DND-41 (cell line): ENCODE results near the gene PLEKHG2.

Experiments used
- ATAC-seq: fragments of 200-7000 bp; cut with Tn5 transposase; 3 replicates; pipeline ENCODE4 v1.9.1; 2021; ENCODE audit warnings: low read depth; ENCODE audit not compliant: insufficient read depth
- DNase-seq: peaks from one replicate; pipeline ENCODE4 v3.0.0-alpha.2; 2020
- H2AFZ ChIP-seq: 2 replicates; pipeline ENCODE4 v1.6.0; 2012; ENCODE audit warnings: low read depth, low read length
- H3K27ac ChIP-seq: 2 replicates; pipeline ENCODE4 v1.5.1; 2012; ENCODE audit warnings: low read length, inconsistent platforms
- H3K27me3 ChIP-seq: fragments of 200-600 bp; sonication (generic); 2 replicates; pipeline ENCODE4 v1.6.0; 2012; ENCODE audit warnings: low read length, mild to moderate bottlenecking, inconsistent platforms; ENCODE audit not compliant: insufficient read depth, poor library complexity
- H3K36me3 ChIP-seq: 2 replicates; pipeline ENCODE4 v1.5.1; 2012; ENCODE audit warnings: low read length, inconsistent platforms; ENCODE audit not compliant: insufficient read depth
- H3K4me1 ChIP-seq: 2 replicates; pipeline ENCODE4 v1.5.1; 2012; ENCODE audit warnings: mild to moderate bottlenecking, low read length; ENCODE audit not compliant: insufficient read depth
- H3K4me2 ChIP-seq: 2 replicates; pipeline ENCODE4 v1.6.0; 2012; ENCODE audit warnings: mild to moderate bottlenecking, moderate library complexity, low read length, inconsistent platforms; ENCODE audit not compliant: insufficient read depth
- H3K4me3 ChIP-seq, 2 experiments: fragments of 200-600 bp in 1 of 2; shearing (Covaris generic) in 1 of 2; 2 replicates each; pipeline ENCODE4 v1.5.1; 2012 to 2016; ENCODE audit warnings: inconsistent platforms in 2 of 2, low read length in 2 of 2, mild to moderate bottlenecking in 2 of 2, low read depth in 1 of 2, moderate library complexity in 1 of 2
- H3K79me2 ChIP-seq: 2 replicates; pipeline ENCODE4 v1.6.0; 2012; ENCODE audit warnings: low read length, inconsistent platforms; ENCODE audit not compliant: insufficient read depth
- H3K9ac ChIP-seq: 2 replicates; pipeline ENCODE4 v1.6.0; 2012; ENCODE audit warnings: low read depth, mild to moderate bottlenecking, inconsistent platforms, low read length, moderate library complexity
- H3K9me3 ChIP-seq: 2 replicates; pipeline ENCODE4 v1.5.1; 2012; ENCODE audit warnings: low read length, moderate library complexity, mild to moderate bottlenecking, inconsistent platforms; ENCODE audit not compliant: insufficient read depth, severe bottlenecking
- H4K20me1 ChIP-seq: 2 replicates; pipeline ENCODE4 v1.6.0; 2012; ENCODE audit warnings: low read length; ENCODE audit not compliant: insufficient read depth
- CTCF ChIP-seq: IDR thresholded peaks from 2 replicates; pipeline ENCODE4 v1.5.1; 2012; ENCODE audit warnings: borderline replicate concordance, low read length, moderate library complexity, mild to moderate bottlenecking; ENCODE audit not compliant: poor library complexity, severe bottlenecking; ENCODE audit errors: extremely low read depth
- EZH2 ChIP-seq: IDR thresholded peaks from 3 replicates; pipeline ENCODE4 v1.6.1; 2012; ENCODE audit warnings: borderline replicate concordance, low read depth, mild to moderate bottlenecking, moderate library complexity, low read length, inconsistent platforms; ENCODE audit not compliant: severe bottlenecking

Gene PLEKHG2

GRCh38 chr19:39390751-39391437 is 21.6 kb upstream of the PLEKHG2 start, which contains the start of the genes MED29 and PAF1:
TSS of gene MED29 (plus strand) at chr19:39391378. CDS start at chr19:39391423, 45 bp downstream.
TSS of gene PAF1 (minus strand) at chr19:39391106. CDS start at chr19:39390864, 242 bp downstream.
- peaks cover 57% of the 10 kb centered on the region for H3K36me3 ChIP-seq
- H3K4me1 ChIP-seq = peaks cover 39% of the 10 kb centered on the region
- no peaks in the 10 kb centered on the region for H3K27me3 ChIP-seq
- no peaks in the 10 kb centered on the region for H3K9me3 ChIP-seq
- peak within 1 kb of the TSS; percentile 92 for H3K27ac ChIP-seq
- peak within 1 kb of the TSS; percentile 84 for H3K9ac ChIP-seq
- peak; percentile 99 for DNase-seq
- peak within 1 kb of the TSS; percentile 96 for H3K4me2 ChIP-seq
- ATAC-seq = peak; percentile 96
- H3K4me3 ChIP-seq = peak within 1 kb of the TSS; percentile 92 to 95
- TF ChIP-seq EZH2 (no peak), CTCF (peak; percentile 23)
- H3K79me2 ChIP-seq = peaks cover 45% of the 10 kb centered on the region
- peaks cover 15% of the 10 kb centered on the region for H4K20me1 ChIP-seq
- peak within 1 kb of the TSS; percentile 94 for H2AFZ ChIP-seq

GRCh38 chr19:39397360-39398296 is 14.8 kb upstream of the PLEKHG2 start:
- H2AFZ ChIP-seq = no peak overlapping the region
- TF ChIP-seq EZH2 = no peak
- TF ChIP-seq CTCF = peak; percentile 99
- H3K36me3 ChIP-seq = peaks cover 31% of the 10 kb centered on the region
- DNase-seq (peak; percentile 93), ATAC-seq (peak; percentile 96)
- H3K27me3 ChIP-seq = no peaks in the 10 kb centered on the region
- peak overlapping the region; percentile 35; the same call in 1 of the 2 replicates for H3K9ac ChIP-seq
- peak overlapping the region; percentile 64 for H3K27ac ChIP-seq
- H3K4me3 ChIP-seq = peak overlapping the region in 1 of 2 experiments; percentile 4; a peak in 1 of 4 replicates
- H4K20me1 ChIP-seq = 0 out of 2 replicates have a peak, but pooled peaks cover 8% of the 10 kb centered on the region
- peaks cover 40% of the 10 kb centered on the region for H3K4me1 ChIP-seq
- H3K4me2 ChIP-seq = peak overlapping the region; percentile 37
- peaks cover 14% of the 10 kb centered on the region for H3K79me2 ChIP-seq
- H3K9me3 ChIP-seq = no peaks in the 10 kb centered on the region

GRCh38 chr19:39398297-39398864 is 14.1 kb upstream of the PLEKHG2 start:
- no peak for DNase-seq
- Histone ChIP-seq H3K27ac (peak overlapping the region; percentile 64), H3K36me3 (peaks cover 28% of the 10 kb centered on the region), H3K27me3 (no peaks in the 10 kb centered on the region), H2AFZ (no peak overlapping the region), H3K9me3 (no peaks in the 10 kb centered on the region), H3K4me1 (peaks cover 40% of the 10 kb centered on the region), H3K4me2 (peak overlapping the region; percentile 37), H3K9ac (peak overlapping the region; percentile 35; the same call in 1 of the 2 replicates), H3K4me3 (no peak overlapping the region), H4K20me1 (0 out of 2 replicates have a peak, but pooled peaks cover 8% of the 10 kb centered on the region), H3K79me2 (peaks cover 9% of the 10 kb centered on the region)
- ATAC-seq = no peak
- TF ChIP-seq CTCF (no peak), EZH2 (no peak)
